Activated CD8-positive, alpha-beta T cell treated with anti-CD3 and anti-CD28 coated beads for 36 hours (primary cell): ENCODE results near the gene DNAI1. TPM values are rescaled to one million over a fixed set of nuclear protein-coding genes. Genes with fewer than 3 reads are reported as not detected.

Experiments used
- ATAC-seq: fragments of 200-7000 bp; cut with Tn5 transposase; one replicate; pipeline ENCODE4 v1.10.0; 2021; ENCODE audit warnings: mild to moderate bottlenecking, moderate library complexity
- CTCF ChIA-PET: fragments of 350-600 bp; sonication (Branson Sonifier 250); formaldehyde crosslinking; loops from one replicate; lab custom pipeline; 2021; ENCODE audit warnings: antibody characterized with exemption; lab: Charles Lee
- POLR2A ChIA-PET: fragments of 350-600 bp; sonication (Branson Sonifier 250); formaldehyde crosslinking; loops from one replicate; lab custom pipeline; 2021; ENCODE audit warnings: antibody characterized with exemption; lab: Charles Lee
- DNase-seq: peaks from one replicate; pipeline ENCODE4 v3.0.0-alpha.2; 2020
- H3K27ac Mint-ChIP-seq: one replicate; pipeline ENCODE4 v1.8.0; 2021; ENCODE audit warnings: mild to moderate bottlenecking, mixed read lengths
- H3K27me3 Mint-ChIP-seq: one replicate; pipeline ENCODE4 v1.8.0; 2021; ENCODE audit warnings: mixed read lengths
- H3K36me3 Mint-ChIP-seq: one replicate; pipeline ENCODE4 v1.8.0; 2021; ENCODE audit warnings: low read depth, mixed read lengths
- H3K4me1 Mint-ChIP-seq: one replicate; pipeline ENCODE4 v1.8.0; 2021; ENCODE audit warnings: low read depth, mixed read lengths
- H3K4me3 Mint-ChIP-seq: one replicate; pipeline ENCODE4 v1.8.0; 2021; ENCODE audit warnings: mild to moderate bottlenecking, moderate library complexity, mixed read lengths
- H3K9me3 Mint-ChIP-seq: one replicate; pipeline ENCODE4 v1.8.0; 2021; ENCODE audit warnings: mixed read lengths
- intact Hi-C: fragments of 100-400 bp; cut with micrococcal nuclease; formaldehyde crosslinking; loops from one replicate; pipeline ENCODE4 v1.10.0; 2022
- total RNA-seq, 2 experiments: library from RNA; stranded (reverse); gene quantifications; one replicate each; pipeline ENCODE4 v1.2.3, GENCODE V29; 2021
- TF ChIP-seq, protein P1 (sequence below): fragments of 200-600 bp; IDR thresholded peaks from one replicate; pipeline ENCODE4 v1.8.0; 2022; ENCODE audit warnings: antibody characterized with exemption, mild to moderate bottlenecking

The DNAI1 gene
- total RNA-seq, 2 experiments from 2014 or later = 0.18 TPM; not detected in 1

GRCh38 chr9:34517185-34517584 is 58.6 kb downstream of the DNAI1 start:
- Mint-ChIP-seq H3K9me3 (no peaks in the 10 kb centered on the region), H3K27ac (no peak overlapping the region), H3K4me1 (no peaks in the 10 kb centered on the region), H3K4me3 (no peak overlapping the region), H3K36me3 (no peaks in the 10 kb centered on the region), H3K27me3 (no peaks in the 10 kb centered on the region)
- POLR2A ChIA-PET = no interaction called here
- intact Hi-C loops = no loop called here
- DNase-seq = no peak
- TF ChIP-seq, protein P1, sequence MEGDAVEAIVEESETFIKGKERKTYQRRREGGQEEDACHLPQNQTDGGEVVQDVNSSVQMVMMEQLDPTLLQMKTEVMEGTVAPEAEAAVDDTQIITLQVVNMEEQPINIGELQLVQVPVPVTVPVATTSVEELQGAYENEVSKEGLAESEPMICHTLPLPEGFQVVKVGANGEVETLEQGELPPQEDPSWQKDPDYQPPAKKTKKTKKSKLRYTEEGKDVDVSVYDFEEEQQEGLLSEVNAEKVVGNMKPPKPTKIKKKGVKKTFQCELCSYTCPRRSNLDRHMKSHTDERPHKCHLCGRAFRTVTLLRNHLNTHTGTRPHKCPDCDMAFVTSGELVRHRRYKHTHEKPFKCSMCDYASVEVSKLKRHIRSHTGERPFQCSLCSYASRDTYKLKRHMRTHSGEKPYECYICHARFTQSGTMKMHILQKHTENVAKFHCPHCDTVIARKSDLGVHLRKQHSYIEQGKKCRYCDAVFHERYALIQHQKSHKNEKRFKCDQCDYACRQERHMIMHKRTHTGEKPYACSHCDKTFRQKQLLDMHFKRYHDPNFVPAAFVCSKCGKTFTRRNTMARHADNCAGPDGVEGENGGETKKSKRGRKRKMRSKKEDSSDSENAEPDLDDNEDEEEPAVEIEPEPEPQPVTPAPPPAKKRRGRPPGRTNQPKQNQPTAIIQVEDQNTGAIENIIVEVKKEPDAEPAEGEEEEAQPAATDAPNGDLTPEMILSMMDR = no peak
- CTCF ChIA-PET = interaction anchor here (0.8 kb wide), 1 partner anchor 16 kb away, joined by 3 read pairs; no protein-coding TSS in a partner anchor
- no peak for ATAC-seq

GRCh38 chr9:34518110-34518616 is 59.6 kb downstream of the DNAI1 start:
- POLR2A ChIA-PET = no interaction called here

DNA sequence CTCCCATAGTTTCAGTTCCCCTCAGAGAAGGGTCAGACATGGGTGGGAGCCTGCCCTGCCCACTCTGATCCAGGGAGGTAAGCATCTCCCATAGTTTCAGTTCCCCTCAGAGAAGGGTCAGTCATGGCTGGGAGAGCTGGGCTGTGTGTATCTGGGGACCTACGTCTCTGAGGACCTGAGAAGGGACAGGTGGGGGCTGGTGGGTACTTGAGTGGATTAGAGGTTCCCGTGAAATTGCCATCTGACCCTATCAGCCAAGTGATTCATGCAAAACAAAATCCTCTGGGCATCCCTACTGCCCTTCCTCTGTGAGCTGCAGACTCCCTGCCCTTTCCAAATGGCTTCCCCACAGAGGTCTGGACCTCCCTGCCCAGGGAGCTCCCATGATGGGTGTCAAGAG is 60.3 kb downstream of the DNAI1 start:
- DNase-seq = no peak
- TF ChIP-seq, protein P1 = no peak
- no peaks in the 10 kb centered on the region for H3K36me3 Mint-ChIP-seq
- intact Hi-C loops = no loop called here
- H3K4me1 Mint-ChIP-seq = peaks cover 6% of the 10 kb centered on the region
- no peak for ATAC-seq
- no peak overlapping the region for H3K27ac Mint-ChIP-seq
- CTCF ChIA-PET = interaction anchor here (0.7 to 2.1 kb wide), 7 partner anchors 9 to 340 kb away, joined by 3 to 8 read pairs (median 4); partner anchors contain the start of gene UBAP1
- H3K27me3 Mint-ChIP-seq = peaks cover 3% of the 10 kb centered on the region
- no peak overlapping the region for H3K4me3 Mint-ChIP-seq
- POLR2A ChIA-PET = no interaction called here
- H3K9me3 Mint-ChIP-seq = no peaks in the 10 kb centered on the region

More at GRCh38 chr9:34518110-34518616, 59.6 kb downstream of the DNAI1 start:
- H3K4me3 Mint-ChIP-seq = no peak overlapping the region
- H3K27ac Mint-ChIP-seq = no peak overlapping the region
- H3K27me3 Mint-ChIP-seq = peaks cover 3% of the 10 kb centered on the region
- TF ChIP-seq, protein P1 = no peak
- no peaks in the 10 kb centered on the region for H3K9me3 Mint-ChIP-seq
- H3K4me1 Mint-ChIP-seq = peaks cover 3% of the 10 kb centered on the region
- intact Hi-C loops = no loop called here
- CTCF ChIA-PET = interaction anchor here (1.1 to 2.1 kb wide), 2 partner anchors 18 to 85 kb away, joined by 5 to 8 read pairs; no protein-coding TSS in a partner anchor
- ATAC-seq (no peak), DNase-seq (no peak)
- no peaks in the 10 kb centered on the region for H3K36me3 Mint-ChIP-seq

- ATAC-seq (no peak), DNase-seq (no peak)
- H3K27ac Mint-ChIP-seq = no peak overlapping the region
- POLR2A ChIA-PET = no interaction called here
- intact Hi-C loops = no loop called here
- peaks cover 12% of the 10 kb centered on the region for H3K4me1 Mint-ChIP-seq
- peaks cover 3% of the 10 kb centered on the region for H3K27me3 Mint-ChIP-seq
- no peak overlapping the region for H3K4me3 Mint-ChIP-seq
- no peaks in the 10 kb centered on the region for H3K9me3 Mint-ChIP-seq
- TF ChIP-seq, protein P1 = no peak
- no peaks in the 10 kb centered on the region for H3K36me3 Mint-ChIP-seq
- CTCF ChIA-PET = interaction anchor here (0.7 to 2.1 kb wide), 7 partner anchors 9 to 341 kb away, joined by 3 to 8 read pairs (median 4); partner anchors contain the start of gene UBAP1
Measured at GRCh38 chr9:34519321-34520020, 60.9 kb downstream of the DNAI1 start.

DNA sequence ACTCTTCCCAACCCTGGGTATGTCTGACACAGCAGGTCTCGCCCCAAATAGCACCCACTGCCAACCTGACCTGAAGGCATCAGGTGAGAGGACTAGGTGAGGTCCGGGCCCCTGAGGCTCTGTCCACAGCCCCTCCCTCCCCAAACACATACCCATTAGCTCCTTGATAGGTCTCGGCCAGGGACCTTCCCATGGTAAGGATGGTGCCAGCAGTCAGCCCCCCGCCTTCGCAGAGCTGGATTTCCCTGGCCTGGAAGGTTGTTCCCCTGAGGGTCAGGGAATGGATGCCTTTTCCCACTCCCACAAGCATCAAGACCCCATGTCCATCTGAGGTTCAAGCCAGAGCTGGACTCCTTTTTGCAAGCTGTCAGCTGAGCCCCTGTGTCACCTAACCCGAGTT is 61.5 kb downstream of the DNAI1 start:
- H3K36me3 Mint-ChIP-seq = no peaks in the 10 kb centered on the region
- H3K27me3 Mint-ChIP-seq = peaks cover 3% of the 10 kb centered on the region
- peaks cover 18% of the 10 kb centered on the region for H3K4me1 Mint-ChIP-seq
- ChIA-PET POLR2A (no interaction called here), CTCF (interaction anchor here (1.0 to 1.9 kb wide), 2 partner anchors 10 to 117 kb away, joined by 3 to 6 read pairs; no protein-coding TSS in a partner anchor)
- H3K4me3 Mint-ChIP-seq = no peak overlapping the region
- ATAC-seq (no peak), DNase-seq (no peak)
- H3K9me3 Mint-ChIP-seq = no peaks in the 10 kb centered on the region
- TF ChIP-seq, protein P1 = no peak
- no peak overlapping the region for H3K27ac Mint-ChIP-seq
- intact Hi-C loops = no loop called here
